Testis (tissue), 3 donors: ENCODE results near the gene LNX1. TPM values are rescaled to one million over a fixed set of nuclear protein-coding genes. Genes with fewer than 3 reads are reported as not detected.

ENCODE experiments used
- DNase-seq: peaks from one replicate; pipeline ENCODE4 v3.0.0-alpha.2; 2019
- H3K27ac ChIP-seq, 2 donors: fragments of 200-600 bp; sonication (generic); one replicate each; pipeline ENCODE4 v1.5.1; 2019
- H3K27me3 ChIP-seq: fragments of 200-600 bp; sonication (generic); one replicate; pipeline ENCODE4 v1.5.1; 2019
- H3K36me3 ChIP-seq: fragments of 200-600 bp; sonication (generic); one replicate; pipeline ENCODE4 v1.5.1; 2017; ENCODE audit warnings: low read depth; ENCODE audit errors: missing control alignments
- H3K4me1 ChIP-seq: fragments of 200-600 bp; sonication (generic); one replicate; pipeline ENCODE4 v1.5.1; 2019
- H3K4me3 ChIP-seq, 2 donors: fragments of 200-600 bp; sonication (generic); one replicate each; pipeline ENCODE4 v1.5.1; 2017 to 2019
- H3K9me3 ChIP-seq: fragments of 200-600 bp; sonication (generic); one replicate; pipeline ENCODE4 v1.5.1; 2017
- CTCF ChIP-seq, 3 experiments: fragments of 450-650 bp in 2 of 3; fragments of 200-600 bp in 1 of 3; sonication (generic) in 1 of 3; IDR thresholded peaks; one replicate each; pipeline ENCODE4 v1.5.1; 2016 to 2019; ENCODE audit warnings: antibody characterized with exemption in 3 of 3, mild to moderate bottlenecking in 2 of 3, moderate library complexity in 1 of 3
- POLR2A ChIP-seq: fragments of 450-650 bp; IDR thresholded peaks from one replicate; pipeline ENCODE4 v1.6.1; 2017; ENCODE audit warnings: antibody characterized with exemption, mild to moderate bottlenecking, moderate library complexity
- WGBS, 2 donors: methylation state at CpG; one replicate each; pipeline ENCODE4 v1.1.5; 2018; 5-methylcytosine and 5-hydroxymethylcytosine counted together
- intact Hi-C: fragments of 100-400 bp; cut with DNase I; formaldehyde crosslinking; loops from one replicate; pipeline ENCODE4 v1.15.1; 2023; ENCODE audit warnings: low total_unique reads
- polyA plus RNA-seq: library from polyadenylated mRNA; stranded (reverse); fragments of 350-450 nt; fragmentation: Illumina TruSeq; extraction: RNeasy Lipid Tissue Mini Kit (QIAGEN cat#74804); gene quantifications from one replicate; pipeline ENCODE4 v1.2.3, GENCODE V29; 2014; ENCODE audit warnings: low read depth, low replicate concordance; ENCODE audit not compliant: insufficient read depth
- total RNA-seq, 2 donors: library from RNA; depleted of rRNA; stranded (reverse); fragments of >200 nt; gene quantifications; one replicate each; pipeline ENCODE4 v1.2.3, GENCODE V29; 2016

LNX1 gene
- total and polyA plus RNA-seq, 3 donors from 2014 or later: 4.3 to 8.3 (median 5.8) TPM

DNA sequence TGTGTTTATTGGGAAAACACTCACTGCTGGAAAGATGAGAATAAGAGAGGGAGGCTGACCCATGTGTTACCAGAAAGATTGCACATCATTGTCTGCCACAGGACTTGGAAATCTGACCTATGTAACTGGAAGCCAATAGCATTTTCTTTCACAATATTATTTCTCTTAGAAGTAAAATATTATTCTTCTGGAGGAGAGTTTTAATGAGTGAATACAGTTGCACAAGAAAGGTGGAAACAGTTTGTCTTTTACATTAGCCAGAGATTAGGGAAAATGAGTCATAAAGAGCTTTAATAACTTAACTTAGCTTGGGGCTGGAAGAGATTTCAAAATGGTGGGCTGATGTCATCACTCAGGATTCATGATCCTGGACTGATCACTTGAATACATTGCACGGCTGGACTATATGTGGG, 31.5 kb upstream of the LNX1 start:
- 88 to 94% methylated on average over 1 of the region's 1 CpG for WGBS, 2 donors
- Histone ChIP-seq H3K27ac (no peak overlapping the region), H3K4me3 (no peak overlapping the region), H3K36me3 (no peaks in the 10 kb centered on the region), H3K27me3 (no peaks in the 10 kb centered on the region), H3K4me1 (no peaks in the 10 kb centered on the region), H3K9me3 (no peaks in the 10 kb centered on the region)
- TF ChIP-seq POLR2A (no peak), CTCF (IDR thresholded peaks at IDR 0.05) (no peak)
- intact Hi-C loops: no loop called here
- no peak for DNase-seq

DNA sequence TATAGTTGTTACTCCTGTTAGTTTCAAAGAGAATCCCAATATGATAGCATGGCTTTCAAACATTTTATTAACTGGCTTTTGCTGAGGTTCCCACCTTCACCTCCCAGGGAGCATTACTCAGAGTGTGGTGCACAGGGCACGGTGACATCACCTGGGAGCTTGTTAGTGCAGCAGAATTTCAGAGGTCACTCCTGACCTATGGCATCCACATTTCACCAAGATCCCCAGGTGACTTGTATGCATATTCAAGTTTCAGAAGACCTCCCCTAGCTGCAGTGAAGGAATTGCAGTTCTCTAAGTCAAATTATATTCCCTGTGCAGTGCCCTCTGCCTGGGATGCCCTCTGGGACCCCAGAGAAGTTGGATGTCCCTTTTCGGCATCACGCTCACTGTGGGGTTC, 29.7 kb upstream of the LNX1 start:
- intact Hi-C loops: no loop called here
- TF ChIP-seq CTCF (IDR thresholded peaks at IDR 0.05) (no peak), POLR2A (no peak)
- H3K4me1 ChIP-seq: no peaks in the 10 kb centered on the region
- 84 to 91% methylated on average over 3 of the region's 3 CpGs for WGBS, 2 donors
- no peaks in the 10 kb centered on the region for H3K9me3 ChIP-seq
- no peak overlapping the region for H3K27ac ChIP-seq
- H3K4me3 ChIP-seq: no peak overlapping the region
- no peak for DNase-seq
- no peaks in the 10 kb centered on the region for H3K27me3 ChIP-seq
- H3K36me3 ChIP-seq: no peaks in the 10 kb centered on the region

DNA sequence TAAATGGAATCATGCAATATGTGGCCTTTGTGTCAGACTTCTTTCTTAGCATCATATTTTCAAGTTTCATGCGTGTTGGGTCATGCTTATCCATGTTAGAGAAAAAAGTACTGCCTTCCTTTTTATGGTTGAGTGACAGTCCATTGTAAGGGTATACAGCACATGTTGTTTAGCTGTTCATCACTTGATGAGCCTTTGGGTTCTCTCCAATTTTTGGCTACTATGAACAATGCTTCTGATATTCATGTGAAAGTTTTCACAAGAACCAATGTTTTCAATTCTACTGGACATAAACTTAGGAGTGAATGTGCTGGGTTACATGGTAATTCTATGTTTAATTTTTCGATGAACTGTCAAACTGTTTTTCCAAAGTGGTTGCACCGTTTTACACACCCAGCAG, 28.1 kb upstream of the LNX1 start:
- Histone ChIP-seq H3K4me3 (no peak overlapping the region), H3K4me1 (no peaks in the 10 kb centered on the region), H3K9me3 (no peaks in the 10 kb centered on the region), H3K27ac (no peak overlapping the region), H3K36me3 (no peaks in the 10 kb centered on the region), H3K27me3 (no peaks in the 10 kb centered on the region)
- TF ChIP-seq POLR2A: no peak
- no peak for TF ChIP-seq CTCF (IDR thresholded peaks at IDR 0.05)
- intact Hi-C loops: no loop called here
- WGBS, 2 donors: 79 to 91% methylated on average over 3 of the region's 3 CpGs
- DNase-seq: no peak

- 34 to 48% methylated on average over 1 of the region's 1 CpG for WGBS, 2 donors
- no peak for DNase-seq
- H3K9me3 ChIP-seq: no peaks in the 10 kb centered on the region
- H3K27ac ChIP-seq: no peak overlapping the region
- H3K4me1 ChIP-seq: no peaks in the 10 kb centered on the region
- no peak overlapping the region for H3K4me3 ChIP-seq
- no peak for TF ChIP-seq CTCF (IDR thresholded peaks at IDR 0.05)
- TF ChIP-seq POLR2A: no peak
- no peaks in the 10 kb centered on the region for H3K27me3 ChIP-seq
- no peaks in the 10 kb centered on the region for H3K36me3 ChIP-seq
- intact Hi-C loops: no loop called here
Measured at GRCh38 chr4:53618321-53618720, 27.0 kb upstream of the LNX1 start.

DNA sequence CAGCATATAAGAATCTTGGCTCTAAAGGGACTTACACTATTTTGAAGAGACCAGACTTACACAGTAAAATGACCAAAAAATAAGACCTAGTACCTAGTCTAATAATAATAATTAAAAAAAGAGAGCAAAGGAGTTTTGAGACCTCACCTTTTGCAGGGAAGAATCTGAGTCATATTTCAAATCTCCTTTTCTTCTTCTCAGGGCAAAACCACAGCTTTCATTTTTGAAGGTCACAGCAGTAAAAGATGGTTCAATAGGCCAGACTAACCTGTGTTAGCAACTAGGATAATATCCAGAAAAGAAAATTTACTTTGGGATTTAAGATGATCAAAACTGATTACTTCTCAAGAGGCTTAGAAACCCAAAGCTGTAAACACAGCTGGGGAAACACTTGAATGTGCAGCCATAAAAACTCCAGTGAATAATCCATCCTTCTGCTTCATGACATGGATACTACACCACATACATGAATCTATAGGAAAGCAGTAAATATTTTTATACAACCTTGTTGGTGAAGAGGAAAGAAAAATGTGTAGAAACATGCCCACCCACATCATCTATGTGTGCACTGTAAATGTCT, 25.9 kb upstream of the LNX1 start:
- Histone ChIP-seq H3K4me1 (no peaks in the 10 kb centered on the region), H3K4me3 (no peak overlapping the region), H3K36me3 (no peaks in the 10 kb centered on the region), H3K27me3 (no peaks in the 10 kb centered on the region), H3K9me3 (no peaks in the 10 kb centered on the region), H3K27ac (no peak overlapping the region)
- no peak for DNase-seq
- TF ChIP-seq CTCF (IDR thresholded peaks at IDR 0.05) (no peak), POLR2A (no peak)
- intact Hi-C loops: no loop called here
